HepG2 (cell line): ENCODE data around the gene NBPF3. TPM values are rescaled to one million over a fixed set of nuclear protein-coding genes. Genes with fewer than 3 reads are reported as not detected.

Source experiments
- ATAC-seq: fragments of 200-7000 bp; cut with Tn5 transposase; 3 replicates; pipeline ENCODE4 v1.9.1; 2020; ENCODE audit warnings: mild to moderate bottlenecking, moderate library complexity
- Bru-seq: library from RNA; stranded (reverse); fragments of 400-500 nt; gene quantifications from one replicate; lab custom pipeline; 2021; lab: Mats Ljungman, UMichigan
- BruChase-seq, 2 experiments: library from RNA; stranded (reverse); fragments of 400-500 nt; gene quantifications; one replicate each; lab custom pipeline; 2021; lab: Mats Ljungman, UMichigan
- BruUV-seq: library from RNA; stranded (reverse); fragments of 400-500 nt; replicated peaks from 2 replicates; lab custom pipeline; 2021; lab: Mats Ljungman, UMichigan
- CTCF ChIA-PET: fragments of 300-600 bp; formaldehyde crosslinking; extraction: SDS; loops from one replicate; lab custom pipeline; 2021; ENCODE audit warnings: low total read pairs, inconsistent platforms, low intra/inter-chr PET ratio; lab: Yijun Ruan, JAX
- POLR2A ChIA-PET: fragments of 350-600 bp; sonication (Branson Sonifier 250); formaldehyde crosslinking; loops from one replicate; lab custom pipeline; 2020; ENCODE audit warnings: antibody characterized with exemption, inconsistent platforms; lab: Yijun Ruan, JAX
- DNase-seq: peaks from one replicate; pipeline ENCODE4 v3.0.0-alpha.2; 2015; ENCODE audit warnings: low spot score
- FAIRE-seq: peaks from 3 replicates; lab custom pipeline; 2011; peaks lifted over from hg19 to GRCh38; lab: Jason Lieb, UNC
- H2AFZ ChIP-seq: one replicate; pipeline ENCODE4 v1.6.1; 2011; ENCODE audit warnings: low read length, inconsistent platforms
- H3K27ac ChIP-seq: fragments of 300-600 bp; 3 replicates; pipeline ENCODE4 v1.8.0; 2011; ENCODE audit warnings: mixed run types, mild to moderate bottlenecking, mixed read lengths, low read length, inconsistent platforms; ENCODE audit not compliant: insufficient read depth; ENCODE audit errors: extremely low read length
- H3K27me3 ChIP-seq, 2 experiments: fragments of 200-600 bp in 1 of 2; 2 replicates in 1 of 2; 3 replicates in 1 of 2; pipeline versions ENCODE4 v1.6.0 to v1.8.0; 2011; ENCODE audit warnings: low read length in 2 of 2, mild to moderate bottlenecking in 2 of 2, moderate library complexity in 2 of 2, inconsistent platforms in 1 of 2; ENCODE audit not compliant: insufficient read depth in 2 of 2, control insufficient read depth in 1 of 2
- H3K36me3 ChIP-seq, 2 experiments: fragments of 200-600 bp in 1 of 2; replicated peaks in 1 of 2; 2 replicates in 1 of 2; 3 replicates in 1 of 2; pipeline versions ENCODE4 v1.5.1 to v1.8.0; 2011; ENCODE audit warnings: low read length in 2 of 2, inconsistent platforms in 1 of 2; ENCODE audit not compliant: insufficient read depth in 2 of 2, control insufficient read depth in 1 of 2
- H3K4me1 ChIP-seq: 2 replicates; pipeline ENCODE4 v1.5.1; 2012; ENCODE audit warnings: low read length, inconsistent platforms; ENCODE audit not compliant: insufficient read depth
- H3K4me2 ChIP-seq: 2 replicates; pipeline ENCODE4 v1.6.0; 2011; ENCODE audit warnings: low read depth, low read length, inconsistent platforms
- H3K4me3 ChIP-seq, 3 experiments: fragments of 200-600 bp in 1 of 3; sonication (generic), shearing (Covaris generic) in 1 of 3; replicated peaks in 1 of 3; 2 replicates each; pipeline ENCODE4 v1.5.1; 2011 to 2016; ENCODE audit warnings: low read length in 3 of 3, inconsistent platforms in 2 of 3, low read depth in 2 of 3, mild to moderate bottlenecking in 2 of 3, control low read depth in 1 of 3, mixed read lengths in 1 of 3; ENCODE audit not compliant: insufficient read depth in 1 of 3
- H3K79me2 ChIP-seq: one replicate; pipeline ENCODE4 v1.6.1; 2011; ENCODE audit warnings: low read length, inconsistent platforms; ENCODE audit not compliant: insufficient read depth
- H3K9ac ChIP-seq: 2 replicates; pipeline ENCODE4 v1.6.0; 2011; ENCODE audit warnings: mild to moderate bottlenecking, low read depth, low read length, inconsistent platforms; ENCODE audit not compliant: insufficient read depth
- H3K9me3 ChIP-seq: 2 replicates; pipeline ENCODE4 v1.5.1; 2012; ENCODE audit warnings: mild to moderate bottlenecking, low read length
- H4K20me1 ChIP-seq: 2 replicates; pipeline ENCODE4 v1.6.0; 2011; ENCODE audit warnings: inconsistent platforms, mild to moderate bottlenecking, low read length, moderate library complexity; ENCODE audit not compliant: insufficient read depth
- ATF7 ChIP-seq, 2 experiments: fragments of 450-650 bp in 1 of 2; sonication (generic) in 1 of 2; formaldehyde crosslinking in 1 of 2; IDR thresholded peaks; 2 replicates each; pipeline versions ENCODE4 v1.4.0 to v1.6.1; 2016 to 2020; ENCODE audit warnings: antibody characterized with exemption in 1 of 2, mild to moderate bottlenecking in 1 of 2, missing genetic modification reagents in 1 of 2
- CENPBD1 ChIP-seq: sonication (generic); formaldehyde crosslinking; IDR thresholded peaks from 2 replicates; pipeline ENCODE4 v1.8.0; 2022; ENCODE audit warnings: missing genetic modification reagents, low read depth, mild to moderate bottlenecking, borderline replicate concordance
- EZH2 ChIP-seq: conservative IDR thresholded peaks from 2 replicates; pipeline ENCODE4 v1.6.1; 2012; ENCODE audit warnings: mild to moderate bottlenecking, low read depth, low read length, moderate library complexity
- GABPB1 ChIP-seq: IDR thresholded peaks from 2 replicates; pipeline ENCODE4 v1.6.1; 2016; ENCODE audit warnings: mild to moderate bottlenecking, missing genetic modification reagents, moderate library complexity, missing compliant biosample characterization
- HMG20B ChIP-seq: conservative IDR thresholded peaks from 2 replicates; pipeline ENCODE4 v1.6.1; 2016; ENCODE audit warnings: missing genetic modification reagents, missing compliant biosample characterization
- IKZF4 ChIP-seq: sonication (generic); formaldehyde crosslinking; IDR thresholded peaks from 2 replicates; pipeline ENCODE4 v1.5.1; 2020; ENCODE audit warnings: borderline replicate concordance, mild to moderate bottlenecking, low read depth, missing genetic modification reagents; ENCODE audit errors: not compliant biosample characterization
- MAZ ChIP-seq, 2 experiments: sonication (generic) in 1 of 2; formaldehyde crosslinking in 1 of 2; IDR thresholded peaks; 2 replicates each; pipeline versions ENCODE4 v1.5.0 to v1.6.1; 2012 to 2020; ENCODE audit warnings: low read depth in 2 of 2, mild to moderate bottlenecking in 2 of 2, borderline replicate concordance in 1 of 2, improper control_type of control experiment in 1 of 2, low read length in 1 of 2, missing genetic modification reagents in 1 of 2, moderate library complexity in 1 of 2
- SAFB2 ChIP-seq: sonication (generic); formaldehyde crosslinking; IDR thresholded peaks from 2 replicates; pipeline ENCODE4 v1.5.1; 2020; ENCODE audit warnings: missing genetic modification reagents, low read depth, mild to moderate bottlenecking, borderline replicate concordance
- SIX4 ChIP-seq: sonication (generic); formaldehyde crosslinking; IDR thresholded peaks from 2 replicates; pipeline ENCODE4 v1.4.0; 2020; ENCODE audit warnings: missing genetic modification reagents
- ZNF326 ChIP-seq: sonication (generic); formaldehyde crosslinking; IDR thresholded peaks from 2 replicates; pipeline ENCODE4 v1.4.0; 2020; ENCODE audit warnings: missing genetic modification reagents, borderline replicate concordance
- ZNF44 ChIP-seq: sonication (generic); formaldehyde crosslinking; IDR thresholded peaks from 2 replicates; pipeline ENCODE4 v1.5.1; 2020; ENCODE audit warnings: mild to moderate bottlenecking, missing genetic modification reagents
- ZNF446 ChIP-seq: sonication (generic); formaldehyde crosslinking; IDR thresholded peaks from 2 replicates; pipeline ENCODE4 v1.5.0; 2020; ENCODE audit warnings: mild to moderate bottlenecking, missing genetic modification reagents
- ZNF652 ChIP-seq: IDR thresholded peaks from 2 replicates; pipeline ENCODE4 v1.6.1; 2016; ENCODE audit warnings: low read depth, borderline replicate concordance
- WGBS: methylation state at CpG from one replicate; pipeline ENCODE4 v1.1.6; 2017; ENCODE audit warnings: low lambda C conversion rate; 5-methylcytosine and 5-hydroxymethylcytosine counted together
- in situ Hi-C: cut with HindIII; loops from 2 replicates; pipeline ENCODE4 v1.10.0; 2017; ENCODE audit warnings: low pct_unique_long_range_greater_than_20kb; ENCODE audit not compliant: extremely low pct_ligation_motif_present
- intact Hi-C: fragments of 100-400 bp; cut with micrococcal nuclease; formaldehyde crosslinking; loops from one replicate; pipeline ENCODE4 v1.10.0; 2022; ENCODE audit not compliant: unreplicated experiment
- long read RNA-seq, 2 experiments: library from RNA in 1 of 2; library from polyadenylated mRNA in 1 of 2; stranded (forward) in 1 of 2; unstranded in 1 of 2; transcript quantifications; one replicate each; pipeline ENCODE4 v2.0.0, GENCODE V29; 2019 to 2022
- polyA minus RNA-seq, 3 experiments: library from RNA; depleted of rRNA, polyadenylated mRNA; stranded (reverse); fragments of >200 nt; gene quantifications; 2 replicates each; pipeline ENCODE4 v1.2.3, GENCODE V29; 2011; ENCODE audit warnings: low replicate concordance in 1 of 3
- polyA plus RNA-seq, 8 experiments: library from polyadenylated mRNA; depleted of rRNA in 3 of 8; stranded (reverse) in 7 of 8; unstranded in 1 of 8; fragments of >200 nt; fragmentation: Illumina TruSeq in 4 of 8; extraction: Trizol in 4 of 8; gene quantifications; 2 replicates each; pipeline versions ENCODE4 v1.2.1 to v1.2.3, GENCODE V29; 2011 to 2016; ENCODE audit warnings: low read depth in 4 of 8, missing spikeins in 1 of 8, mixed read lengths in 1 of 8; ENCODE audit not compliant: insufficient read depth in 1 of 8
- total RNA-seq, 5 experiments: library from RNA; depleted of rRNA; stranded (reverse); fragments of >200 nt; fragmentation: Illumina TruSeq; extraction: Trizol; gene quantifications; 2 replicates each; pipeline ENCODE4 v1.2.3, GENCODE V29; 2016; ENCODE audit warnings: low read depth in 1 of 5
- TF ChIP-seq, protein P1 (sequence below): sonication (generic); formaldehyde crosslinking; IDR thresholded peaks from 2 replicates; pipeline ENCODE4 v1.8.0; 2022; ENCODE audit warnings: mild to moderate bottlenecking, missing genetic modification reagents, moderate library complexity
- TF ChIP-seq, protein P2 (sequence below): sonication (generic); formaldehyde crosslinking; IDR thresholded peaks from 2 replicates; pipeline ENCODE4 v1.4.0; 2020; ENCODE audit warnings: mild to moderate bottlenecking, missing genetic modification reagents

The NBPF3 gene
- total RNA-seq (2016; rRNA removed; fragmentation: Illumina TruSeq; extraction: Trizol), result 4.9 and 5.8 TPM in 2 replicates
- total RNA-seq (2016; cell fraction: cytosol; rRNA removed; fragmentation: Illumina TruSeq; extraction: Trizol; ENCODE audit: low read depth), result 1.1 and 1.4 TPM in 2 replicates
- 5.8 and 6.7 TPM in 2 replicates for total RNA-seq (2016; cell fraction: insoluble cytoplasmic fraction; rRNA removed; fragmentation: Illumina TruSeq; extraction: Trizol)
- 3.8 and 5.2 TPM in 2 replicates for total RNA-seq (2016; cell fraction: membrane; rRNA removed; fragmentation: Illumina TruSeq; extraction: Trizol)
- total RNA-seq (2016; cell fraction: nucleus; rRNA removed; fragmentation: Illumina TruSeq; extraction: Trizol), result 6.1 and 7.3 TPM in 2 replicates
- 3.5 and 3.6 TPM in 2 replicates for polyA plus RNA-seq (2011; rRNA removed)
- 1.5 and 2.0 TPM in 2 replicates for polyA plus RNA-seq (2011; cell fraction: cytosol; rRNA removed)
- polyA plus RNA-seq (2011; cell fraction: nucleus; rRNA removed), result 8.1 and 8.3 TPM in 2 replicates
- 2.1 and 2.7 TPM in 2 replicates for polyA plus RNA-seq (2012)
- polyA plus RNA-seq (2016; cell fraction: cytosol; fragmentation: Illumina TruSeq; extraction: Trizol; ENCODE audit: low read depth), result 0.94 and 1.0 TPM in 2 replicates
- polyA plus RNA-seq (2016; cell fraction: insoluble cytoplasmic fraction; fragmentation: Illumina TruSeq; extraction: Trizol; ENCODE audit: low read depth), result 4.8 and 5.1 TPM in 2 replicates
- 1.9 and 2.6 TPM in 2 replicates for polyA plus RNA-seq (2016; cell fraction: membrane; fragmentation: Illumina TruSeq; extraction: Trizol; ENCODE audit: low read depth)
- 7.4 and 9.8 TPM in 2 replicates for polyA plus RNA-seq (2016; cell fraction: nucleus; fragmentation: Illumina TruSeq; extraction: Trizol; ENCODE audit: insufficient read depth, low read depth)
- 0.54 and 5.8 TPM in 2 replicates for polyA minus RNA-seq (2011; rRNA and poly(A)+ RNA removed; ENCODE audit: low replicate concordance)
- polyA minus RNA-seq (2011; cell fraction: cytosol; rRNA and poly(A)+ RNA removed), result 1.2 and 2.0 TPM in 2 replicates
- 7.0 and 9.7 TPM in 2 replicates for polyA minus RNA-seq (2011; cell fraction: nucleus; rRNA and poly(A)+ RNA removed)
- percentile 44 among the genes with signal in this experiment for Bru-seq, nascent RNA
- percentile 43 among the genes with signal in this experiment for BruChase-seq, experiment 1, labeled RNA remaining after a 6-hour chase
- BruChase-seq, experiment 2, labeled RNA remaining after a 2-hour chase, result percentile 42 among the genes with signal in this experiment
- long read RNA-seq, experiment 1, full-length matches to known transcripts, result 1 of 4 reads
- long read RNA-seq, experiment 1, partial matches to known transcripts, result 0 of 4 reads
- long read RNA-seq, experiment 1, other reads (novel, unspliced or antisense), result 3 of 4 reads
- long read RNA-seq, experiment 2, partial matches to known transcripts, result 0 of 3 reads
- long read RNA-seq, experiment 2, other reads (novel, unspliced or antisense), result 3 of 3 reads

DNA sequence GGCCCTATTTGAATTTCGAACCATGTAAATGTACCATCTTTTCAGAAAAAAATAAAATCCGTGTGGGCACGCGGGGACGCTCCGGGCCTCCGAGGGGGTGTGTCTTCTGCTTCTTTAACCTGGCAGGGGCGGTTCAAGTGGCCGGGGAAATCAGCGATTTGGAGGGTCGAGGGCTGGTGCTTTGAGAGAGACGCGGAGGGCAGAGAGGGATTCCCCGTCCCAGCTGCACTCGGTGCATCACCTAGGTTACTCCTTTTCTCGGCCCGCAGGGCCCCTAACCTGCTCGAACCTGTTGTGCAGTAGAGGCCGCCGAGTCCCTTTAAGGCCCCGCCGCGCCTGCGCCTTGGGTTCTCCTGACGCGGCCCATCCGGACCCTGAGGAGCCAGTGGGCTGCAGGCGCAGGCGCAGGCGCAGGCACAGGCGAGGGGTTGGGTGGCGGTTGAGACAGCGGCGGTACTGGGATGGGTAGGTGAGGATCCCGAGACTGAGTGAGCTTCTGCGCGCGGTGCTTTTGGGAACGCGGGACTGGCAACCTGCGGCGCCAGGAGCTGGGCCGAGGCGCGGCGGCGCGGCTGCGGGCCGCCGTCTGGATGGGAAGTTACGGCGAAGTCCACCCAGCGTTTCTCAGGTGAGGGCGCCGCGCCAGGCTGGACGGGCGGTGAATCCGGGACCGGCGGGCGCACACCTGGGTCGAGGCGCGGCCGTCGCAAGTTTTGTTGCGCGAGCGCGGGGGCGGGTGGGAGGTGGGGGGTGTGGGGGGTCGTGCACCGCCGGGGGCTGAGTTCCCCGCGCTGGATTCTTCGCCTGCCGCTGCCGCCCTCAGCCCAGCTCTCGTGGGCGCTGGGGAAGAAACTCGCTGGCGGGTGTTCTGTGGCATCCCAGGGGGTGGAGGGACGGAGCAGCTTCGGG, at the start of gene NBPF3:
TSS of gene NBPF3 (plus strand) at position 417 of the 909 bp plus-strand sequence. CDS start 4,950 bp downstream, outside the sequence.
- Histone ChIP-seq H3K9ac (peak within 1 kb of the TSS; percentile 55), H2AFZ (peak within 1 kb of the TSS; percentile 72), H3K4me3 (peak within 1 kb of the TSS; percentile 66 to 81 (median 80)), H4K20me1 (no peaks in the 10 kb centered on the region), H3K4me2 (peak within 1 kb of the TSS; percentile 90), H3K36me3 (no peaks in the 10 kb centered on the region), H3K27me3 (peaks cover 1 to 15% of the 10 kb centered on the region in 2 experiments), H3K27ac (peak within 1 kb of the TSS; percentile 33), H3K4me1 (peaks cover 40% of the 10 kb centered on the region), H3K79me2 (peaks cover 3% of the 10 kb centered on the region), H3K9me3 (no peaks in the 10 kb centered on the region)
- ATAC-seq (peak; percentile 91), DNase-seq (peak; percentile 76), FAIRE-seq (no peak)
- in situ Hi-C loops, result no loop called here
- no TSS peak for BruUV-seq
- ChIA-PET CTCF (no interaction called here), POLR2A (no interaction called here)
- intact Hi-C loops, result no loop called here
- under 1% methylated on average over 20 of the region's 87 CpGs for WGBS
- TF ChIP-seq EZH2 (no peak), ZNF446 (CRISPR knock-in tag) (no peak; the same call in 1 of the 2 replicates), MAZ (IDR thresholded peaks at IDR 0.05; ENCODE audit: borderline replicate concordance, low read depth, low read length) (no peak), MAZ (CRISPR knock-in tag; IDR thresholded peaks at IDR 0.05; ENCODE audit: low read depth) (peak; percentile 53; the same call in 1 of the 2 replicates), ZNF652 (CRISPR knock-in tag) (no peak), SAFB2 (peak; percentile 74; the same call in 1 of the 2 replicates), HMG20B (CRISPR knock-in tag) (no peak), IKZF4 (no peak), ZNF44 (CRISPR knock-in tag) (no peak), ATF7 (IDR thresholded peaks at IDR 0.05) (no peak), ATF7 (CRISPR knock-in tag; IDR thresholded peaks at IDR 0.05) (no peak), SIX4 (CRISPR knock-in tag) (no peak), GABPB1 (CRISPR knock-in tag) (peak; percentile 56; the same call in 1 of the 2 replicates), ZNF326 (CRISPR knock-in tag) (no peak), CENPBD1 (CRISPR knock-in tag) (no peak)
- TF ChIP-seq, protein P1, sequence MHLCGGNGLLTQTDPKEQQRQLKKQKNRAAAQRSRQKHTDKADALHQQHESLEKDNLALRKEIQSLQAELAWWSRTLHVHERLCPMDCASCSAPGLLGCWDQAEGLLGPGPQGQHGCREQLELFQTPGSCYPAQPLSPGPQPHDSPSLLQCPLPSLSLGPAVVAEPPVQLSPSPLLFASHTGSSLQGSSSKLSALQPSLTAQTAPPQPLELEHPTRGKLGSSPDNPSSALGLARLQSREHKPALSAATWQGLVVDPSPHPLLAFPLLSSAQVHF (CRISPR knock-in tag), result no peak
- TF ChIP-seq, protein P2, sequence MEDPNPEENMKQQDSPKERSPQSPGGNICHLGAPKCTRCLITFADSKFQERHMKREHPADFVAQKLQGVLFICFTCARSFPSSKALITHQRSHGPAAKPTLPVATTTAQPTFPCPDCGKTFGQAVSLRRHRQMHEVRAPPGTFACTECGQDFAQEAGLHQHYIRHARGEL, result no peak
